Keratinocyte (primary cell): ENCODE data around the gene UNC13B. TPM values are rescaled to one million over a fixed set of nuclear protein-coding genes. Genes with fewer than 3 reads are reported as not detected.

Experiments
- DNase-seq: peaks from one replicate; pipeline ENCODE4 v3.0.0-alpha.2; 2011; ENCODE audit warnings: low read depth, missing footprints, low spot score
- FAIRE-seq: peaks from 2 replicates; lab custom pipeline; 2011; peaks lifted over from hg19 to GRCh38; lab: Jason Lieb, UNC
- H2AFZ ChIP-seq: 2 replicates; pipeline ENCODE4 v1.6.0; 2012; ENCODE audit warnings: low read length, control low read depth, inconsistent platforms; ENCODE audit not compliant: control insufficient read depth
- H3K27ac ChIP-seq: 2 replicates; pipeline ENCODE4 v1.5.1; 2011; ENCODE audit warnings: low read length; ENCODE audit not compliant: control insufficient read depth, insufficient read depth
- H3K27me3 ChIP-seq: 3 replicates; pipeline ENCODE4 v1.6.0; 2011; ENCODE audit warnings: low read length; ENCODE audit not compliant: control insufficient read depth, insufficient read depth; ENCODE audit errors: extremely low read depth
- H3K36me3 ChIP-seq, 2 experiments: 2 replicates in 1 of 2; 3 replicates in 1 of 2; pipeline ENCODE4 v1.5.1; 2011; ENCODE audit warnings: low read length in 2 of 2, mild to moderate bottlenecking in 1 of 2; ENCODE audit not compliant: control insufficient read depth in 2 of 2, insufficient read depth in 2 of 2; ENCODE audit errors: extremely low read depth in 1 of 2
- H3K4me1 ChIP-seq: 3 replicates; pipeline ENCODE4 v1.5.1; 2011; ENCODE audit warnings: low read length; ENCODE audit not compliant: control insufficient read depth, insufficient read depth; ENCODE audit errors: extremely low read depth
- H3K4me2 ChIP-seq: 3 replicates; pipeline ENCODE4 v1.6.0; 2011; ENCODE audit warnings: low read depth, low read length; ENCODE audit not compliant: control insufficient read depth, insufficient read depth; ENCODE audit errors: extremely low read depth
- H3K4me3 ChIP-seq, 3 experiments: fragments of 200-600 bp in 1 of 3; sonication (generic) in 1 of 3; 2 replicates in 2 of 3; 3 replicates in 1 of 3; pipeline ENCODE4 v1.5.1; 2011 to 2016; ENCODE audit warnings: low read length in 3 of 3, mild to moderate bottlenecking in 3 of 3, control low read depth in 2 of 3, inconsistent platforms in 1 of 3, low read depth in 1 of 3, mixed read lengths in 1 of 3, mixed run types in 1 of 3, moderate library complexity in 1 of 3; ENCODE audit not compliant: control insufficient read depth in 2 of 3, insufficient read depth in 2 of 3; ENCODE audit errors: extremely low read depth in 1 of 3
- H3K79me2 ChIP-seq: 2 replicates; pipeline ENCODE4 v1.6.0; 2012; ENCODE audit warnings: low read length; ENCODE audit not compliant: control insufficient read depth, insufficient read depth
- H3K9ac ChIP-seq: 3 replicates; pipeline ENCODE4 v1.6.0; 2011; ENCODE audit warnings: low read length; ENCODE audit not compliant: control insufficient read depth, insufficient read depth; ENCODE audit errors: extremely low read depth
- H3K9me1 ChIP-seq: 3 replicates; pipeline ENCODE4 v1.6.0; 2011; ENCODE audit warnings: low read length; ENCODE audit not compliant: control insufficient read depth, insufficient read depth; ENCODE audit errors: extremely low read depth
- H3K9me3 ChIP-seq: 2 replicates; pipeline ENCODE4 v1.5.1; 2012; ENCODE audit warnings: low read depth, low read length; ENCODE audit not compliant: control insufficient read depth
- H4K20me1 ChIP-seq: 3 replicates; pipeline ENCODE4 v1.6.0; 2011; ENCODE audit warnings: low read length; ENCODE audit not compliant: control insufficient read depth, insufficient read depth; ENCODE audit errors: extremely low read depth
- EZH2 ChIP-seq: IDR thresholded peaks from one replicate; pipeline ENCODE4 v1.6.1; 2012; ENCODE audit warnings: inconsistent platforms, mild to moderate bottlenecking, low read length, moderate library complexity
- dilution Hi-C: fragments of 300-500 bp; cut with MboI; formaldehyde crosslinking; loops from one replicate; pipeline ENCODE4 v1.7.0; 2020; ENCODE audit warnings: low sequenced_read_pairs; ENCODE audit not compliant: extremely low pct_ligation_motif_present
- polyA plus RNA-seq, 5 experiments: library from polyadenylated mRNA; depleted of rRNA in 3 of 5; stranded (reverse) in 3 of 5; stranded (forward) in 1 of 5; unstranded in 1 of 5; fragments of >200 nt; gene quantifications; 1 replicate in 1 of 5; 2 replicates in 3 of 5; 3 replicates in 1 of 5; pipeline versions ENCODE4 v1.2.1 to v1.2.3, GENCODE V29; 2011 to 2012; ENCODE audit warnings: missing spikeins in 2 of 5, low read depth in 1 of 5, low replicate concordance in 1 of 5
- TF ChIP-seq, protein P1 (sequence below), 3 experiments: IDR thresholded peaks in 1 of 3; conservative IDR thresholded peaks in 1 of 3; optimal IDR thresholded peaks in 1 of 3; 2 replicates in 2 of 3; 3 replicates in 1 of 3; pipeline versions ENCODE3 to v1.5.1; 2011; ENCODE audit warnings: low read length in 3 of 3, mild to moderate bottlenecking in 3 of 3, moderate library complexity in 2 of 3, control low read depth in 1 of 3, inconsistent platforms in 1 of 3; ENCODE audit not compliant: insufficient read depth in 2 of 3; ENCODE audit errors: extremely low read depth in 1 of 3

UNC13B gene
- polyA plus RNA-seq, 1 donor (not counting 4 experiments of a cell fraction or from before 2014, with no cell fraction given), result 9.3 TPM

DNA sequence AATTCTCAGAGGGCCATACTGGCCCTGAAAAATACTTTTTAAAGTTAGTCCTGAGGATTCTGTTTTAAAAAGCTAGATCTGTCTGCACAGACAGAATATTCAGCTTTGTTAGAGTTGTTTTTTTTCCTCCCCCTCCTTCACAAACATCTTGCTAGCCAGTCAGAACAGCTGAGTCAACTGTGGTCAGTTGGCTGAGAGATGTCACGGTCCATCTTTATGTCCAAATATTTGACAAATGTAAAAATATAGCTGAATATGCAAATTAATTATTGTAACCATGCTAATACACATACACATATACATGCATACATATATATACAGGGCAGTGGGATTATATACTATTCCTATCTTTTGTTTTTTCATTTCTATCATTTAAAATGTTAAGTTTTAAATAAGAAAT is 33.9 kb downstream of the UNC13B start:
- no peak for FAIRE-seq
- dilution Hi-C loops, result no loop called here
- no peak overlapping the region for H3K9ac ChIP-seq

DNA sequence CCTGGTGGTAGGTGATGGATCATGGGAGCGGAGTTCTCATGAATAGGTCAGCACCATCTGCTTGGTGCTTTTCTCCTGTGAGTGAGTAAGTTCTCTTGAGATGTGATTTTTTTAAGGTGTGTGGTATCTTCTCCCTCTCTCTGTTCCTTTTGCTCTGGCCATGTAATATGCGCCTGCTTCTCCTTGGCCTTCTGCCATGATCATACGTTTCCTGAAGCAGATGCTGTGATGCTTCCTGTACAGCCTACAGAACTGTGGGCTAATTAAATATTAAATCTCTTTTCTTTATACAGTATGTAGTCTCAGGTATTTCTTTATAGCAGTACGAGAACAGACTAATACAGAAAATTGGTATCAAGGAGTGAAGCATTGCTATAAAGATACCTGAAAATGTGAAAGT is 36.4 kb downstream of the UNC13B start:
- Histone ChIP-seq H3K79me2 (no peaks in the 10 kb centered on the region), H3K4me2 (no peak overlapping the region), H3K36me3 (no peaks in the 10 kb centered on the region), H3K4me3 (no peak overlapping the region), H2AFZ (no peak overlapping the region), H3K27me3 (no peaks in the 10 kb centered on the region), H3K4me1 (no peaks in the 10 kb centered on the region), H3K9me1 (no peaks in the 10 kb centered on the region), H4K20me1 (no peaks in the 10 kb centered on the region), H3K27ac (no peak overlapping the region), H3K9me3 (no peaks in the 10 kb centered on the region), H3K9ac (no peak overlapping the region)
- dilution Hi-C loops, result no loop called here
- DNase-seq (no peak), FAIRE-seq (no peak)
- TF ChIP-seq EZH2, result no peak
- TF ChIP-seq, protein P1, sequence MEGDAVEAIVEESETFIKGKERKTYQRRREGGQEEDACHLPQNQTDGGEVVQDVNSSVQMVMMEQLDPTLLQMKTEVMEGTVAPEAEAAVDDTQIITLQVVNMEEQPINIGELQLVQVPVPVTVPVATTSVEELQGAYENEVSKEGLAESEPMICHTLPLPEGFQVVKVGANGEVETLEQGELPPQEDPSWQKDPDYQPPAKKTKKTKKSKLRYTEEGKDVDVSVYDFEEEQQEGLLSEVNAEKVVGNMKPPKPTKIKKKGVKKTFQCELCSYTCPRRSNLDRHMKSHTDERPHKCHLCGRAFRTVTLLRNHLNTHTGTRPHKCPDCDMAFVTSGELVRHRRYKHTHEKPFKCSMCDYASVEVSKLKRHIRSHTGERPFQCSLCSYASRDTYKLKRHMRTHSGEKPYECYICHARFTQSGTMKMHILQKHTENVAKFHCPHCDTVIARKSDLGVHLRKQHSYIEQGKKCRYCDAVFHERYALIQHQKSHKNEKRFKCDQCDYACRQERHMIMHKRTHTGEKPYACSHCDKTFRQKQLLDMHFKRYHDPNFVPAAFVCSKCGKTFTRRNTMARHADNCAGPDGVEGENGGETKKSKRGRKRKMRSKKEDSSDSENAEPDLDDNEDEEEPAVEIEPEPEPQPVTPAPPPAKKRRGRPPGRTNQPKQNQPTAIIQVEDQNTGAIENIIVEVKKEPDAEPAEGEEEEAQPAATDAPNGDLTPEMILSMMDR (optimal IDR thresholded peaks at IDR 0.05 in 1 of 3, IDR thresholded peaks at IDR 0.05 in 1 of 3, conservative IDR thresholded peaks at IDR 0.05 in 1 of 3; ENCODE audit: extremely low read depth in 1 of 3, insufficient read depth in 2 of 3, low read length in 3 of 3), result no peak

More for the DNA sequence above, 33.9 kb downstream of the UNC13B start:
- H3K27me3 ChIP-seq, result no peaks in the 10 kb centered on the region
- H3K36me3 ChIP-seq, result no peaks in the 10 kb centered on the region
- no peaks in the 10 kb centered on the region for H4K20me1 ChIP-seq
- H3K9me3 ChIP-seq, result peaks cover 5% of the 10 kb centered on the region
- no peaks in the 10 kb centered on the region for H3K4me1 ChIP-seq
- TF ChIP-seq EZH2, result no peak
- TF ChIP-seq, protein P1 (optimal IDR thresholded peaks at IDR 0.05 in 1 of 3, IDR thresholded peaks at IDR 0.05 in 1 of 3, conservative IDR thresholded peaks at IDR 0.05 in 1 of 3; ENCODE audit: extremely low read depth in 1 of 3, insufficient read depth in 2 of 3, low read length in 3 of 3), result no peak
- no peak overlapping the region for H3K27ac ChIP-seq
- no peak overlapping the region for H3K4me3 ChIP-seq
- H3K4me2 ChIP-seq, result no peak overlapping the region
- no peak overlapping the region for H2AFZ ChIP-seq
- H3K9me1 ChIP-seq, result no peaks in the 10 kb centered on the region
- no peaks in the 10 kb centered on the region for H3K79me2 ChIP-seq
- no peak for DNase-seq
